Muscle layer of duodenum (tissue), 2 donors: ENCODE results near the gene C1orf105.

Source experiments
- H3K27ac ChIP-seq: one replicate; pipeline ENCODE4 v1.7.0; 2013; ENCODE audit warnings: mild to moderate bottlenecking, low read length
- H3K27me3 ChIP-seq: one replicate; pipeline ENCODE4 v1.7.0; 2013; ENCODE audit warnings: low read depth, mild to moderate bottlenecking, control low read depth, low read length
- H3K36me3 ChIP-seq, 2 donors: one replicate each; pipeline ENCODE4 v1.7.0; 2013; ENCODE audit warnings: low read length in 2 of 2, control low read depth in 1 of 2, mild to moderate bottlenecking in 1 of 2; ENCODE audit not compliant: insufficient read depth in 2 of 2, control insufficient read depth in 1 of 2
- H3K4me1 ChIP-seq, 2 donors: one replicate each; pipeline ENCODE4 v1.7.0; 2013; ENCODE audit warnings: low read length in 2 of 2, mild to moderate bottlenecking in 2 of 2, control low read depth in 1 of 2, moderate library complexity in 1 of 2; ENCODE audit not compliant: insufficient read depth in 2 of 2, control insufficient read depth in 1 of 2
- H3K4me3 ChIP-seq, 2 donors: one replicate each; pipeline ENCODE4 v1.7.0; 2013; ENCODE audit warnings: low read length in 2 of 2, low read depth in 1 of 2, mild to moderate bottlenecking in 1 of 2
- H3K9me3 ChIP-seq, 2 donors: one replicate each; pipeline ENCODE4 v1.7.0; 2013; ENCODE audit warnings: low read length in 2 of 2, control low read depth in 1 of 2, mild to moderate bottlenecking in 1 of 2; ENCODE audit not compliant: control insufficient read depth in 1 of 2
- donor health status: healthy.

C1orf105 gene

DNA sequence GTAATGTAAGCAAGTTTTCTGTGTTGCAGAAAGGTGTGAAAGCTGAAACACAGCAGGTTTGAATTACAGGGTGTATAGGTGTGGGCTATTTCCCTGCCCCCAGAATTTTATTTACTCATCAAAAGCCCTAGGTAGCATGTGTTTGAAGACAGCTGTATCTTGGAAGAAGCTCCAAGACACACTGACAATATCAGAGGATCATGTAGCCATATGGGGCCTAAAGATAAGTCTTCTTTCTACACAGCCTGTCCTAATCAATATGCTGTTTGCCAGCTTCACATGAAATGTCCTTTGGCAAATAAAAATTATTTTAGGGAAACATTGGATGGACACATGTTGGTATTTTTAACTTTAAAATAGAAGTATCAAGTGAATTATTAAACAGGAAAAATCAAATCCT is 95.0 kb downstream of the C1orf105 start:
- Histone ChIP-seq H3K27ac (no peak overlapping the region), H3K27me3 (no peaks in the 10 kb centered on the region), H3K4me1 (no peaks in the 10 kb centered on the region)

GRCh38 chr1:172515927-172516326 is 95.4 kb downstream of the C1orf105 start:
- Histone ChIP-seq H3K4me3 (no peak overlapping the region), H3K36me3 (no peaks in the 10 kb centered on the region), H3K4me1 (no peaks in the 10 kb centered on the region), H3K27me3 (no peaks in the 10 kb centered on the region), H3K9me3 (no peaks in the 10 kb centered on the region), H3K27ac (no peak overlapping the region)

More for the DNA sequence above, 95.0 kb downstream of the C1orf105 start:
- Histone ChIP-seq H3K36me3 (no peaks in the 10 kb centered on the region), H3K4me3 (no peak overlapping the region), H3K9me3 (no peaks in the 10 kb centered on the region)

GRCh38 chr1:172517081-172517480 is 96.6 kb downstream of the C1orf105 start:
- H3K9me3 ChIP-seq: no peaks in the 10 kb centered on the region
- H3K27ac ChIP-seq: no peak overlapping the region
- no peaks in the 10 kb centered on the region for H3K36me3 ChIP-seq
- no peak overlapping the region for H3K4me3 ChIP-seq
- H3K27me3 ChIP-seq: no peaks in the 10 kb centered on the region
- no peaks in the 10 kb centered on the region for H3K4me1 ChIP-seq

DNA sequence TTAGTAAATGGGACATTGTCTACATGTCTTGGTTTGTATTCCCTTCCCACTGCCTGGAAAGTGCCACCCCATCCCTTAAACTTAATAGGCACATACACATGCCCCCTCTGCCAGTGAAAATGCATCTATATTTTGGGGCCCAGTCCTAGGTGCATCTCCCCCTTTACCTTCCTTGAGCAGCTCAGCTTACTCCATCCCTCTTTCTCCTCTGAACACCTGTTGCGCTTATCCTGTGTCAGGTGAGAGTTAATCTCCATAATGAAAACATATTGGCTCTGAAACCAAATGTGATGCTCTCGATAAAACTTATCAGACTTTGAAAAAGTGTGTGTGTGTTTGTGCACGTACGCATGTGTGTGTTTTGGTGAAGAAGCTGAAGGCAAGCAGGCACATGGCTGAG is 97.1 kb downstream of the C1orf105 start:
- no peaks in the 10 kb centered on the region for H3K27me3 ChIP-seq
- H3K36me3 ChIP-seq: no peaks in the 10 kb centered on the region
- H3K4me1 ChIP-seq: no peaks in the 10 kb centered on the region
- H3K9me3 ChIP-seq: no peaks in the 10 kb centered on the region
- no peak overlapping the region for H3K4me3 ChIP-seq
- no peak overlapping the region for H3K27ac ChIP-seq
